ENCODE results near the gene SPACA6. TPM values are rescaled to one million over a fixed set of nuclear protein-coding genes. Genes with fewer than 3 reads are reported as not detected.

The SPACA6 gene
- total and polyA plus RNA-seq, 9 of the 15 experiments (the other 6 are each of a cell fraction or from before 2014, with no cell fraction given), result 1.3 to 17.3 (median 6.2) TPM

- DNase-seq (ENCODE audit: extremely low read depth in 1 of 4, low spot score in 3 of 4), result no peak
- no peaks in the 10 kb centered on the region for H3K79me2 ChIP-seq (ENCODE audit: control insufficient read depth, insufficient read depth, low read length)
- no peaks in the 10 kb centered on the region for H3K9me3 ChIP-seq (replicated peaks; ENCODE audit: control insufficient read depth, insufficient read depth, low read depth, low read length)
- 6% methylated on average over 1 of the region's 1 CpG for WGBS (ENCODE audit: insufficient coverage, low coverage, missing lambda C conversion rate)
- ATAC-seq, result no peak
- intact Hi-C loops (cut with micrococcal nuclease) (no loop called here), in situ Hi-C loops (cut with MboI) (loop anchor here (5.0 to 25.0 kb wide), 2 partner anchors 327 to 502 kb away; no protein-coding TSS in a partner anchor)
- H3K27me3 ChIP-seq (ENCODE audit: control insufficient read depth in 2 of 2, insufficient read depth in 2 of 2, low read length in 2 of 2), result no peaks in the 10 kb centered on the region
- FAIRE-seq, result no peak
- BruUV-seq (replicated peaks), result no TSS peak
- H3K4me2 ChIP-seq (ENCODE audit: insufficient read depth, low read length), result no peak overlapping the region
- no peaks in the 10 kb centered on the region for H3K36me3 ChIP-seq (ENCODE audit: control insufficient read depth, insufficient read depth, low read length)
- H3K27ac ChIP-seq (ENCODE audit: extremely low read depth, low read depth, low read length), result no peak overlapping the region
- H3K9ac ChIP-seq (ENCODE audit: insufficient read depth in 1 of 2, low read depth in 2 of 2, low read length in 2 of 2), result no peak overlapping the region
- TF ChIP-seq NCOA6 (IDR thresholded peaks at IDR 0.05) (no peak), E2F8 (IDR thresholded peaks at IDR 0.05; ENCODE audit: low read depth, partially characterized antibody) (no peak), PHF8 (IDR thresholded peaks at IDR 0.05; ENCODE audit: borderline replicate concordance, low read length) (no peak), ZBTB8A (IDR thresholded peaks at IDR 0.05; ENCODE audit: partially characterized antibody) (no peak), CHAMP1 (IDR thresholded peaks at IDR 0.05) (no peak), TBP (optimal IDR thresholded peaks at IDR 0.05; ENCODE audit: low read depth, low read length) (no peak), MBD2 (IDR thresholded peaks at IDR 0.05; ENCODE audit: borderline replicate concordance, low read depth) (no peak), SLC30A9 (CRISPR knock-in tag; IDR thresholded peaks at IDR 0.05) (no peak), NCOA4 (IDR thresholded peaks at IDR 0.05; ENCODE audit: partially characterized antibody) (no peak), CHD2 (IDR thresholded peaks at IDR 0.05; ENCODE audit: low read depth, low read length) (no peak), ATF4 (CRISPR knock-in tag; IDR thresholded peaks at IDR 0.05) (no peak), MAFF (IDR thresholded peaks at IDR 0.05; ENCODE audit: low read length) (no peak), ARID3B (CRISPR knock-in tag; IDR thresholded peaks at IDR 0.05; ENCODE audit: borderline replicate concordance) (no peak), RBM34 (IDR thresholded peaks at IDR 0.05; ENCODE audit: borderline replicate concordance, insufficient read depth, low read length) (no peak)
- POLR2A ChIA-PET, result no interaction called here
- H3K4me1 ChIP-seq (replicated peaks in 1 of 2; ENCODE audit: control insufficient read depth in 2 of 2, insufficient read depth in 2 of 2, low read length in 2 of 2), result no peaks in the 10 kb centered on the region
- no peaks in the 10 kb centered on the region for H3K9me1 ChIP-seq (ENCODE audit: control insufficient read depth, insufficient read depth, low read length)
- CTCF ChIA-PET (ENCODE audit: low intra/inter-chr PET ratio), result interaction anchor here (0.8 kb wide), 1 partner anchor 144 kb away, joined by 3 read pairs; no protein-coding TSS in a partner anchor
- no peak overlapping the region for H2AFZ ChIP-seq (ENCODE audit: low read depth, low read length)
- H3K4me3 ChIP-seq, result no peak overlapping the region
- no peaks in the 10 kb centered on the region for H4K20me1 ChIP-seq (replicated peaks; ENCODE audit: control insufficient read depth, insufficient read depth, low read length)
Measured at GRCh38 chr19:51664131-51664530, 29.0 kb upstream of the SPACA6 start.
